Measurements from ENCODE around the gene SNX27.

DNA sequence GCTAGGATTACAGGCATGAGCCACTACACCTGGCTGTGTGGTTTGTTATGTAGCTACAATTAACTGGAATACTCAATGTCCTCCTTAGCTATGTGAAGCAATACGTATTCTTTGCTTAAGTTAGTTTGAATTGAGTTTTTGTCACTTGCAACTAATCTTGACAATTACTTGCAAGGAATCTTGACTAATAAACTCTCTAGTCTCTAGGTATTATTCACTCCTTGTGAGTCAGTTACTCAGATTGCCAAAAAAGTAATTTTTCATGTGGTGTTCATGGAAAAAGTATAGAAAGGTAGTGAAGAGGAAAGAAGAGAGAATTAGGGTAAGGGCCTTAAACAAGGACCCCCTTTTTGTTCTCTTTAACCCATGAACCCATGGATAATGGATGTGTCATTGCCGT lies 7.6 kb upstream of the SNX27 start:
- TF ChIP-seq, protein P1, sequence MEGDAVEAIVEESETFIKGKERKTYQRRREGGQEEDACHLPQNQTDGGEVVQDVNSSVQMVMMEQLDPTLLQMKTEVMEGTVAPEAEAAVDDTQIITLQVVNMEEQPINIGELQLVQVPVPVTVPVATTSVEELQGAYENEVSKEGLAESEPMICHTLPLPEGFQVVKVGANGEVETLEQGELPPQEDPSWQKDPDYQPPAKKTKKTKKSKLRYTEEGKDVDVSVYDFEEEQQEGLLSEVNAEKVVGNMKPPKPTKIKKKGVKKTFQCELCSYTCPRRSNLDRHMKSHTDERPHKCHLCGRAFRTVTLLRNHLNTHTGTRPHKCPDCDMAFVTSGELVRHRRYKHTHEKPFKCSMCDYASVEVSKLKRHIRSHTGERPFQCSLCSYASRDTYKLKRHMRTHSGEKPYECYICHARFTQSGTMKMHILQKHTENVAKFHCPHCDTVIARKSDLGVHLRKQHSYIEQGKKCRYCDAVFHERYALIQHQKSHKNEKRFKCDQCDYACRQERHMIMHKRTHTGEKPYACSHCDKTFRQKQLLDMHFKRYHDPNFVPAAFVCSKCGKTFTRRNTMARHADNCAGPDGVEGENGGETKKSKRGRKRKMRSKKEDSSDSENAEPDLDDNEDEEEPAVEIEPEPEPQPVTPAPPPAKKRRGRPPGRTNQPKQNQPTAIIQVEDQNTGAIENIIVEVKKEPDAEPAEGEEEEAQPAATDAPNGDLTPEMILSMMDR (IDR thresholded peaks at IDR 0.05) = no peak
- no peak for TF ChIP-seq POLR2A (IDR thresholded peaks at IDR 0.05)

Measured in testis (tissue), 2 donors.